Raji (cell line): ENCODE measurements around the gene UNC119B.

Experiments used
- POLR2A ChIP-seq: IDR thresholded peaks from 2 replicates; pipeline ENCODE4 v1.6.1; 2011; ENCODE audit warnings: low read depth, low read length, control low read depth; ENCODE audit not compliant: insufficient read depth

The UNC119B gene

GRCh38 chr12:120703311-120703942, 6.8 kb upstream of the UNC119B start:
- no peak for TF ChIP-seq POLR2A

GRCh38 chr12:120705618-120706017, 4.6 kb upstream of the UNC119B start:
- no peak for TF ChIP-seq POLR2A

- TF ChIP-seq POLR2A = no peak
These were observed 4.2 kb upstream of the UNC119B start for GRCh38 chr12:120706029-120706428.

- no peak for TF ChIP-seq POLR2A
These were observed 1.6 kb upstream of the UNC119B start for GRCh38 chr12:120708651-120709050.

GRCh38 chr12:120710805-120711296, 593 bp downstream of the UNC119B start:
- peak; percentile 6; the same call in 1 of the 2 replicates for TF ChIP-seq POLR2A

GRCh38 chr12:120711411-120711810, 1.2 kb downstream of the UNC119B start:
- no peak for TF ChIP-seq POLR2A

- TF ChIP-seq POLR2A = no peak
These were observed 2.4 kb downstream of the UNC119B start for GRCh38 chr12:120712610-120713009.

GRCh38 chr12:120713861-120714482, 3.7 kb downstream of the UNC119B start:
- TF ChIP-seq POLR2A = no peak

- TF ChIP-seq POLR2A = no peak
These were observed 7.8 kb downstream of the UNC119B start for GRCh38 chr12:120718055-120718454.

GRCh38 chr12:120719072-120719471, 8.8 kb downstream of the UNC119B start:
- TF ChIP-seq POLR2A = no peak

GRCh38 chr12:120719496-120720233, 9.4 kb downstream of the UNC119B start:
- no peak for TF ChIP-seq POLR2A

GRCh38 chr12:120720234-120720986, 10.2 kb downstream of the UNC119B start:
- TF ChIP-seq POLR2A = no peak

- no peak for TF ChIP-seq POLR2A
These were observed 10.9 kb downstream of the UNC119B start for GRCh38 chr12:120720987-120721801.

GRCh38 chr12:120721866-120722265, 11.6 kb downstream of the UNC119B start:
- TF ChIP-seq POLR2A = no peak
